Neuronal stem cell (in vitro differentiated cells): ENCODE data around the gene AHCYL2.

Experiments
- DNase-seq: peaks from one replicate; pipeline ENCODE4 v3.0.0-alpha.2; 2013; ENCODE audit warnings: low spot score
- H2AFZ ChIP-seq: one replicate; pipeline ENCODE4 v1.6.1; 2013; ENCODE audit warnings: mild to moderate bottlenecking, low read length, inconsistent platforms
- H2AK5ac ChIP-seq: 2 replicates; pipeline ENCODE4 v1.6.1; 2013; ENCODE audit warnings: low read depth, mild to moderate bottlenecking, inconsistent platforms, low read length, moderate library complexity, mixed read lengths
- H2BK120ac ChIP-seq: 2 replicates; pipeline ENCODE4 v1.6.1; 2013; ENCODE audit warnings: low read depth, mild to moderate bottlenecking, inconsistent platforms, low read length, moderate library complexity, mixed read lengths
- H2BK12ac ChIP-seq: one replicate; pipeline ENCODE4 v1.6.1; 2013; ENCODE audit warnings: low read length, inconsistent platforms
- H2BK15ac ChIP-seq: 2 replicates; pipeline ENCODE4 v1.6.1; 2013; ENCODE audit warnings: mild to moderate bottlenecking, low read length, inconsistent platforms, mixed read lengths
- H2BK5ac ChIP-seq: one replicate; pipeline ENCODE4 v1.6.1; 2013; ENCODE audit warnings: inconsistent platforms, mild to moderate bottlenecking, low read length, moderate library complexity
- H3K14ac ChIP-seq: one replicate; pipeline ENCODE4 v1.6.1; 2013; ENCODE audit warnings: low read length, inconsistent platforms
- H3K18ac ChIP-seq: 2 replicates; pipeline ENCODE4 v1.6.1; 2013; ENCODE audit warnings: low read length, inconsistent platforms
- H3K23ac ChIP-seq: 2 replicates; pipeline ENCODE4 v1.6.1; 2013; ENCODE audit warnings: low read depth, mild to moderate bottlenecking, mixed read lengths, low read length, inconsistent platforms; ENCODE audit not compliant: poor library complexity
- H3K27ac ChIP-seq: replicated peaks from 3 replicates; pipeline ENCODE4 v1.5.1; 2013; ENCODE audit warnings: low read length, inconsistent platforms
- H3K27me3 ChIP-seq, 3 experiments: 2 replicates each; pipeline ENCODE4 v1.6.1; 2013; ENCODE audit warnings: low read length in 3 of 3, mild to moderate bottlenecking in 2 of 3, inconsistent platforms in 1 of 3, low read depth in 1 of 3, mixed read lengths in 1 of 3, moderate library complexity in 1 of 3; ENCODE audit not compliant: control insufficient read depth in 3 of 3, insufficient read depth in 3 of 3
- H3K36me3 ChIP-seq, 2 donors: replicated peaks in 1 of 2; 2 replicates each; pipeline ENCODE4 v1.6.1; 2013; ENCODE audit warnings: low read length in 2 of 2; ENCODE audit not compliant: control insufficient read depth in 2 of 2, insufficient read depth in 2 of 2
- H3K4ac ChIP-seq: 2 replicates; pipeline ENCODE4 v1.6.1; 2013; ENCODE audit warnings: inconsistent platforms, mild to moderate bottlenecking, low read length, moderate library complexity
- H3K4me1 ChIP-seq, 2 donors: 1 replicate in 1 of 2; 2 replicates in 1 of 2; pipeline ENCODE4 v1.6.1; 2013; ENCODE audit warnings: low read length in 2 of 2, low read depth in 1 of 2; ENCODE audit not compliant: control insufficient read depth in 2 of 2, insufficient read depth in 1 of 2
- H3K4me2 ChIP-seq: one replicate; pipeline ENCODE4 v1.6.1; 2013; ENCODE audit warnings: mild to moderate bottlenecking, low read length, inconsistent platforms; ENCODE audit not compliant: insufficient read depth, poor library complexity, severe bottlenecking
- H3K4me3 ChIP-seq, 2 donors: 2 replicates each; pipeline ENCODE4 v1.5.1; 2013; ENCODE audit warnings: low read length in 2 of 2, mild to moderate bottlenecking in 2 of 2, inconsistent platforms in 1 of 2, moderate library complexity in 1 of 2
- H3K79me1 ChIP-seq: one replicate; pipeline ENCODE4 v1.6.1; 2013; ENCODE audit warnings: low read depth, mild to moderate bottlenecking, inconsistent platforms, low read length, moderate library complexity
- H3K9ac ChIP-seq: one replicate; pipeline ENCODE4 v1.6.1; 2013; ENCODE audit warnings: mild to moderate bottlenecking, low read depth, low read length, inconsistent platforms; ENCODE audit not compliant: poor library complexity
- H3K9me3 ChIP-seq, 2 donors: replicated peaks in 1 of 2; 2 replicates each; pipeline versions ENCODE3 to v1.6.1; 2013; ENCODE audit warnings: low read length in 2 of 2, mild to moderate bottlenecking in 2 of 2, inconsistent platforms in 1 of 2, low read depth in 1 of 2, mixed read lengths in 1 of 2, moderate library complexity in 1 of 2; ENCODE audit not compliant: control insufficient read depth in 2 of 2, insufficient read depth in 1 of 2
- H4K8ac ChIP-seq: one replicate; pipeline ENCODE4 v1.6.1; 2013; ENCODE audit warnings: low read depth, mild to moderate bottlenecking, inconsistent platforms, low read length, moderate library complexity
- H4K91ac ChIP-seq: one replicate; pipeline ENCODE4 v1.6.1; 2013; ENCODE audit warnings: low read length, low read depth, mild to moderate bottlenecking, inconsistent platforms; ENCODE audit not compliant: poor library complexity
- WGBS, 2 donors: extraction: QIAGEN DNeasy Blood & Tissue Kit; methylation state at CpG; one replicate each; pipeline ENCODE4 v1.1.7; 2013; ENCODE audit warnings: missing lambda C conversion rate in 2 of 2, mixed read lengths in 1 of 2; ENCODE audit not compliant: insufficient read length in 2 of 2, insufficient replicate concordance in 1 of 2; ENCODE audit errors: extremely low coverage in 2 of 2; 5-methylcytosine and 5-hydroxymethylcytosine counted together

AHCYL2 gene

GRCh38 chr7:129436335-129436923 lies 211.6 kb downstream of the AHCYL2 start:
- no peak overlapping the region for H4K8ac ChIP-seq
- H3K79me1 ChIP-seq = no peaks in the 10 kb centered on the region
- no peak overlapping the region for H3K23ac ChIP-seq
- H3K14ac ChIP-seq = no peak overlapping the region
- no peak overlapping the region for H3K27ac ChIP-seq
- no peak overlapping the region for H3K18ac ChIP-seq
- H3K4me2 ChIP-seq = no peak overlapping the region
- no CpG with 5 or more reads among the region's 5 CpGs for WGBS, 2 donors
- no peak overlapping the region for H2AK5ac ChIP-seq
- no peak overlapping the region for H2BK12ac ChIP-seq
- H3K9me3 ChIP-seq = no peaks in the 10 kb centered on the region
- peaks cover 0 to 3% (median 0%) of the 10 kb centered on the region in 3 experiments for H3K27me3 ChIP-seq
- H3K4me3 ChIP-seq = no peak overlapping the region
- H3K4ac ChIP-seq = no peak overlapping the region
- H2BK5ac ChIP-seq = no peak overlapping the region
- H3K4me1 ChIP-seq = peaks cover 4 to 11% of the 10 kb centered on the region in 2 donors
- peaks cover 0 to 20% of the 10 kb centered on the region in 2 donors for H3K36me3 ChIP-seq
- DNase-seq = no peak
- no peak overlapping the region for H2BK120ac ChIP-seq
- no peak overlapping the region for H2AFZ ChIP-seq
- no peak overlapping the region for H3K9ac ChIP-seq
- H2BK15ac ChIP-seq = no peak overlapping the region
- no peak overlapping the region for H4K91ac ChIP-seq

DNA sequence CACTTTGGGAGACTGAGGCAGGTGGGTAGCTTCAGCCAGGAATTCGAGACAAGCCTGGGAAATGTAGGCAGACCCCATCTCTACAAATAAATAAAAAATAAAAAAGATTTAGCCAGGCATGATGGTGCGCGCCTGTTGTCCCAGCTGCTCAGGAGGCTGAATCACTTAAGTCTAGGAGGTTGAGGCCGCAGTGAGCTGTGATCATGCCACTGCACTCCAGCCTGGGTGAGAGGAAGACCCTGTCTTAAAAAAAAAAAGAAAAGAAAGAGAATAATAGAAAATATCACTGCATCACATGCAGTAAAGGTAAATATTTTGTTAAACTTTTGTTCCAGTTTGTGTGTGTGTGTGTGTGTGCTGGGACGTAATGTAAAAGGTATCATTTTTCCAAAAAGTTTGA lies 212.4 kb downstream of the AHCYL2 start:
- H2BK12ac ChIP-seq = no peak overlapping the region
- peaks cover 0 to 3% (median 0%) of the 10 kb centered on the region in 3 experiments for H3K27me3 ChIP-seq
- no peak overlapping the region for H2BK15ac ChIP-seq
- H4K8ac ChIP-seq = no peak overlapping the region
- no CpG with 5 or more reads among the region's 5 CpGs for WGBS, 2 donors
- H2BK5ac ChIP-seq = no peak overlapping the region
- H3K4me2 ChIP-seq = no peak overlapping the region
- H3K18ac ChIP-seq = no peak overlapping the region
- H3K4me1 ChIP-seq = peaks cover 4 to 11% of the 10 kb centered on the region in 2 donors
- H3K9ac ChIP-seq = no peak overlapping the region
- DNase-seq = no peak
- peaks cover 0 to 24% of the 10 kb centered on the region in 2 donors for H3K36me3 ChIP-seq
- H2BK120ac ChIP-seq = no peak overlapping the region
- no peak overlapping the region for H3K4ac ChIP-seq
- H2AK5ac ChIP-seq = no peak overlapping the region
- no peak overlapping the region for H3K4me3 ChIP-seq
- no peaks in the 10 kb centered on the region for H3K9me3 ChIP-seq
- no peak overlapping the region for H3K27ac ChIP-seq
- H3K23ac ChIP-seq = no peak overlapping the region
- H3K79me1 ChIP-seq = no peaks in the 10 kb centered on the region
- no peak overlapping the region for H4K91ac ChIP-seq
- H2AFZ ChIP-seq = no peak overlapping the region
- no peak overlapping the region for H3K14ac ChIP-seq

GRCh38 chr7:129438281-129438838 lies 213.5 kb downstream of the AHCYL2 start:
- no peaks in the 10 kb centered on the region for H3K79me1 ChIP-seq
- WGBS, 2 donors = no CpG with 5 or more reads among the region's 6 CpGs
- no peak overlapping the region for H2AFZ ChIP-seq

DNA sequence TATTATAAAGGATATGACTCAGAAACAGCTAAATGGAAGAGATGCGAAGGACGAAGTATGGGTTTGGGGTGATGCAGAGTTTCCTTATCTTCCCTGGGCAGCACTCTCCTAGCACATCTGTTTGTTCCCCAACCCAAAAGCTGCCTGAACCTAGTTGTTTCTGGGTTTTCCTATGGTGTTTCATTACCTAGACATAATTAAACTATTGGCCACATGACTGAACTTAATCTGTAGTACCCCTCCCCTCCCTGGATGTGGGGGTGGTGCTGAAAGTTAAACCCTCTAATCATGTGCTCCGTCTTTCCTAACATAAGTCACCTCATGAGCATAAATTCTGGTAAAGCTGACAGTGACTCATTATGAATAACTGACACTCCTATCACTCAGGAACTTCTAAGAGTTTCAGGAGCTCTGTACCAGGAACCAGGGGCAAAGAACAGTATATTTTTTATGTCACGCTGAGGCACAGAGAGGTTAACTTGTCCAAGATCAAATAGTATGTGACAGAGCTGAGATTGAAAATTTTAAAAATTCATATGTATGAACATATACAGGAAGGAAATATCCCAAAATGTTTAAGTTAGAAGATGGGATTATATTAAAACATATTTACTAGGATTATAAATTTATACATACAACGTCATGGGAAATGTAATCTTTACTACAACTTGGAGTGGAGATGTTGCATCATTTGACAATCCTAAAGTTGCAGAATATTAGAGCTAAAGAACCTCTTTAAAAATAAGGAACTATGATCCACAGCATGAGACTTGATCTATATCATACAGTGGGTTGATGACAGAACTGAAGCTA lies 214.2 kb downstream of the AHCYL2 start:
- H3K27ac ChIP-seq = no peak overlapping the region
- 100% methylated on average over 2 of the region's 5 CpGs; no CpG with 5 or more reads in 1 of the 2 donors for WGBS, 2 donors
- H3K18ac ChIP-seq = no peak overlapping the region
- H2AK5ac ChIP-seq = no peak overlapping the region
- no peaks in the 10 kb centered on the region for H3K27me3 ChIP-seq
- H3K36me3 ChIP-seq = peaks cover 0 to 40% of the 10 kb centered on the region in 2 donors
- peaks cover 0 to 7% of the 10 kb centered on the region in 2 donors for H3K4me1 ChIP-seq
- H3K79me1 ChIP-seq = no peaks in the 10 kb centered on the region
- DNase-seq = no peak
- no peak overlapping the region for H3K4ac ChIP-seq
- H2AFZ ChIP-seq = no peak overlapping the region
- no peak overlapping the region for H3K14ac ChIP-seq
- no peak overlapping the region for H3K9ac ChIP-seq
- no peak overlapping the region for H2BK15ac ChIP-seq
- H4K8ac ChIP-seq = no peak overlapping the region
- H2BK5ac ChIP-seq = no peak overlapping the region
- H3K23ac ChIP-seq = no peak overlapping the region
- H4K91ac ChIP-seq = no peak overlapping the region
- no peak overlapping the region for H3K4me2 ChIP-seq
- no peak overlapping the region for H2BK12ac ChIP-seq
- H3K4me3 ChIP-seq = no peak overlapping the region
- H3K9me3 ChIP-seq = no peaks in the 10 kb centered on the region
- H2BK120ac ChIP-seq = no peak overlapping the region

More at GRCh38 chr7:129438281-129438838, 213.5 kb downstream of the AHCYL2 start:
- Histone ChIP-seq H3K4me2 (no peak overlapping the region), H3K14ac (no peak overlapping the region), H3K18ac (no peak overlapping the region), H3K9me3 (no peaks in the 10 kb centered on the region), H3K27me3 (no peaks in the 10 kb centered on the region), H4K8ac (no peak overlapping the region), H2BK15ac (no peak overlapping the region), H3K4me1 (peaks cover 2 to 10% of the 10 kb centered on the region in 2 donors), H3K4ac (no peak overlapping the region), H3K36me3 (peaks cover 0 to 33% of the 10 kb centered on the region in 2 donors), H3K9ac (no peak overlapping the region), H2BK120ac (no peak overlapping the region), H2BK5ac (no peak overlapping the region), H2BK12ac (no peak overlapping the region), H3K27ac (no peak overlapping the region), H4K91ac (no peak overlapping the region), H2AK5ac (no peak overlapping the region), H3K4me3 (no peak overlapping the region), H3K23ac (no peak overlapping the region)
- no peak for DNase-seq
